ENCODE data around the gene WDR74.

Gene WDR74

GRCh38 chr11:62856333-62856895, 17.0 kb upstream of the WDR74 start:
- FAIRE-seq (no peak), DNase-seq (ENCODE audit: insufficient read length) (no peak)
- no peak for TF ChIP-seq POLR2A (IDR thresholded peaks at IDR 0.05; ENCODE audit: low read depth, low read length)
- TF ChIP-seq POLR2AphosphoS5 (IDR thresholded peaks at IDR 0.05; ENCODE audit: low read depth, low read length) = no peak
- no peak for TF ChIP-seq TAF1 (IDR thresholded peaks at IDR 0.05; ENCODE audit: borderline replicate concordance, low read depth, low read length)

DNA sequence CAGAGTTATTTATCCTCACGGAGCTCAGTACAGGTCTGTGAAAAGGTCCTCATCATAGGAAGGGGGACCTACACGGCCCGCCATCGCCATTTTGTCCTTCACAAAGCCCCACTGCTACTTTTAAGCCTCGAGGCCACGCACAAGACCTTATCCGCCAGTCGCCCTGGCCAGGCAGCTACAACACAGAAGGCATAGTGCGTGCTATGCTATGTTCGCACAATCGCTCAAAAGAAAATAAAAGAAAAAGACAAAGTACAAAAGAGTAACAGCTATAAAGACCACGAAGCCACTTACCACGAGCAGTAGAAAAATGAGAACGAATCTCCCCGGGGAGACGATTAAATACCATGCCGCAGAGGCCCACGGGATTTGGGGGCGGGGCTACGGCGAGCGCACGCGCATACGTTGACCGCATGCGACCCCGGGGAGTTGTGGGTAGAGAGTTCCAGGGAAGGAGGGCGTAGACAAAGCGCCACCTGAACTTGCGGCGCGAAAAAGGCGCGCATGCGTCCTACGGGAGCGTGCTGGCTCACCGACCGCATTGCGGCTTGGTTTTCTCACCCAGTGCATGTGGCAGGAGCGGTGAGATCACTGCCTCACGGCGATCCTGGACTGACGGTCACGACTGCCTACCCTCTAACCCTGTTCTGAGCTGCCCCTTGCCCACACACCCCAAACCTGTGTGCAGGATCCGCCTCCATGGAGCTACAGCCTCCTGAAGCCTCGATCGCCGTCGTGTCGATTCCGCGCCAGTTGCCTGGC, 16.4 kb upstream of the WDR74 start:
- FAIRE-seq (peak; percentile 98), DNase-seq (ENCODE audit: insufficient read length) (peak; percentile 83)
- TF ChIP-seq POLR2A (IDR thresholded peaks at IDR 0.05; ENCODE audit: low read depth, low read length) = peak; percentile 100
- peak; percentile 99 for TF ChIP-seq TAF1 (IDR thresholded peaks at IDR 0.05; ENCODE audit: borderline replicate concordance, low read depth, low read length)
- TF ChIP-seq POLR2AphosphoS5 (IDR thresholded peaks at IDR 0.05; ENCODE audit: low read depth, low read length) = peak; percentile 100

- no peak for DNase-seq (ENCODE audit: insufficient read length)
- no peak for TF ChIP-seq TAF1 (IDR thresholded peaks at IDR 0.05; ENCODE audit: borderline replicate concordance, low read depth, low read length)
- no peak for TF ChIP-seq POLR2A (IDR thresholded peaks at IDR 0.05; ENCODE audit: low read depth, low read length)
- no peak for FAIRE-seq
Measured at GRCh38 chr11:62854825-62855570, 15.6 kb upstream of the WDR74 start.

DNA sequence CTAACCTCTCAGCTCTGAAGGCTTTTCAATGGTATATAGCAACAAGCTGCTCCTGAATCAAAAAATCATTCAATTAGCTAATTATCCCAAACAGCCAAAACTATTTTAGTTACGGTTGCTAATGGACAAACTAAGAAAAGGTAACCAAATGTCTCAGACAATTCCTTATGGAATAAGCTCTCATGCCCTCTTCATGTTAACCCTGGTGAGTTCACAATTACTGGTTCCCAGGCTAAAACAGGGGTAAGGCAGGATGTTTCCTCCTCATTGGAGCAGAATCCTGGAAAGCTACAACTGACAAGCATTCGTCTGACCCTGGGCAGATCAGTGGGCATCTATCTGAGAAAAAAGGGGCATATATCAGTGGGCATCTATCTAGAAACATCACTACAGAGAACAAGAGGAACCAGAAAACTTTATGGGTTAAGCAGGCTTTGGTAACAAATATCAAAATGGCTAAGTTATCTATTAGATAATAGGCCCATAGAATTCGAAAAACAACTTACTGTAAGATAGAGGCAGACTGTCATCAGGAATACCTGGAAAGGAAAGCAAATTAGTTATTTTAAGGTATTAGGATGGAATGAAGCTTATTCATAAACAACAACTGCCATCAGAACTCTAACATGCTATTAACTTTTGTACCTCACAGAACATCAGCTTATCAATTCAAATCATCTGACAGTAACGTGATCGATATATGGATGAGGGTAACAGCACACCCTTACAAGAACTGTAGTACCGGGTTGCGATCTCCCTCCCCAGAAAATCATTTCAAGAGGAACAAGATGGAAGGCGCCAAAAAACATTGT, 14.8 kb upstream of the WDR74 start:
- TF ChIP-seq POLR2A (IDR thresholded peaks at IDR 0.05; ENCODE audit: low read depth, low read length) = 0 out of 2 replicates have a peak, but pooled peaks have one; percentile 13
- no peak; the same call in 1 of the 2 replicates for TF ChIP-seq POLR2AphosphoS5 (IDR thresholded peaks at IDR 0.05; ENCODE audit: low read depth, low read length)
- FAIRE-seq (peak; percentile 30), DNase-seq (ENCODE audit: insufficient read length) (no peak)

- no peak for DNase-seq (ENCODE audit: insufficient read length)
- peak; percentile 74 for FAIRE-seq
- TF ChIP-seq POLR2AphosphoS5 (IDR thresholded peaks at IDR 0.05; ENCODE audit: low read depth, low read length) = peak; percentile 57
- TF ChIP-seq POLR2A (IDR thresholded peaks at IDR 0.05; ENCODE audit: low read depth, low read length) = no peak; the same call in 1 of the 2 replicates
- TF ChIP-seq TAF1 (IDR thresholded peaks at IDR 0.05; ENCODE audit: borderline replicate concordance, low read depth, low read length) = no peak
Measured at GRCh38 chr11:62853279-62853965, 14.0 kb upstream of the WDR74 start.

- FAIRE-seq = no peak
- TF ChIP-seq POLR2AphosphoS5 (IDR thresholded peaks at IDR 0.05; ENCODE audit: low read depth, low read length) (no peak; the same call in 1 of the 2 replicates), TAF1 (IDR thresholded peaks at IDR 0.05; ENCODE audit: borderline replicate concordance, low read depth, low read length) (no peak), POLR2A (IDR thresholded peaks at IDR 0.05; ENCODE audit: low read depth, low read length) (no peak)
- DNase-seq (ENCODE audit: insufficient read length) = no peak
Measured at GRCh38 chr11:62852523-62853188, 13.3 kb upstream of the WDR74 start.

- TF ChIP-seq TAF1 (IDR thresholded peaks at IDR 0.05; ENCODE audit: borderline replicate concordance, low read depth, low read length) (no peak), POLR2AphosphoS5 (IDR thresholded peaks at IDR 0.05; ENCODE audit: low read depth, low read length) (peak; percentile 37; the same call in 1 of the 2 replicates), POLR2A (IDR thresholded peaks at IDR 0.05; ENCODE audit: low read depth, low read length) (peak; percentile 5; the same call in 1 of the 2 replicates)
- DNase-seq (ENCODE audit: insufficient read length) = no peak
- FAIRE-seq = peak; percentile 21
Measured at GRCh38 chr11:62851807-62852522, 12.6 kb upstream of the WDR74 start.

DNA sequence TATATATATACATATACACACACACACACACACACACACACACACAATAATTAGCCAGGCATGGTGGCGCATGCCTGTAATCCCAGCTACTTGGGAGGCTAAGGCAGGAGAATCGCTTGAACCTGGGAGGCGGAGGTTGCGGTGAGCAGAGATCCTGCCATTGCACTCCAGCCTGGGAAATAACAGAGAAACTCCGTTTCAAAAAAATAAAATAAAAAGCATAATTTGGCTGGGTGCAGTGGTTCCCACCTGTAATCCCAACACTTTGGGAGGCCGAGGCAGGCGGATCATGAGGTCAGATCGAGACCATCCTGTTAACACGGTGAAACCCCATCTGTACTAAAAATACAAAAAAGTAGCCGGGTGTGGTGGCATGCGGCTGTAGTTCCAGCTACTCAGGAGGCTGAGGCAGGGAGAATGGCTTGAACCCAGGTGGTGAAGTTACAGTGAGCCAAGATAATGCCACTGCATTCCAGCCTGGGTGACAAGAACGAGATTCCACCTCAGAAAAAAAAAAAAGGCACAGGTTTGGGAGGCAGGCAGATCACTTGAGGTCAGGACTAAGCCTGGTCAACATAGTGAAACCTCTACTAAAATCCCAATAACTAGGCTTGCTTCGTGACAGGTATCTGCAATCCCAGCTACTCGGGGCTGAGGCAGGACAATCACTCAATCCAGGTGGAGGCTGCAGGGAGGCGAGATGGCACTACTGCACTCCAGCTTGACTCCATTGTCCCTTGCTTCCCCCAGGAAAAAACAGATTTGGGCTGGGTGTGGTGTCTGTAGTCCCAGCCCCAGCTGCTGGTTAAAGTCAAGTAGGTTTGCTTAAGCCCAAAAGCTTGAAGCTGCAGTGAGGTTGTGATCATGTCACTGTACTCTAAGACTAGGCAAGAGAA, 11.8 kb upstream of the WDR74 start:
- TF ChIP-seq POLR2A (IDR thresholded peaks at IDR 0.05; ENCODE audit: low read depth, low read length) = no peak; the same call in 1 of the 2 replicates
- no peak for TF ChIP-seq TAF1 (IDR thresholded peaks at IDR 0.05; ENCODE audit: borderline replicate concordance, low read depth, low read length)
- peak; percentile 89 for TF ChIP-seq POLR2AphosphoS5 (IDR thresholded peaks at IDR 0.05; ENCODE audit: low read depth, low read length)
- FAIRE-seq (no peak), DNase-seq (ENCODE audit: insufficient read length) (no peak)
